ENCODE data around the gene TDO2. TPM values are rescaled to one million over a fixed set of nuclear protein-coding genes. Genes with fewer than 3 reads are reported as not detected.

TDO2 gene
- total RNA-seq, 3 donors from 2014 or later = not detected

- H3K36me3 ChIP-seq = no peaks in the 10 kb centered on the region
- no peaks in the 10 kb centered on the region for H3K27me3 ChIP-seq
- no peaks in the 10 kb centered on the region for H3K4me1 ChIP-seq
- intact Hi-C loops (cut with DNase I; ENCODE audit: low total_unique reads) = loop anchor here (10.0 kb wide), 1 partner anchor 142 kb away; no protein-coding TSS in a partner anchor
- TF ChIP-seq POLR2AphosphoS5 (IDR thresholded peaks at IDR 0.05) (no peak), POLR2A (IDR thresholded peaks at IDR 0.05) (no peak)
- TF ChIP-seq, protein P1, sequence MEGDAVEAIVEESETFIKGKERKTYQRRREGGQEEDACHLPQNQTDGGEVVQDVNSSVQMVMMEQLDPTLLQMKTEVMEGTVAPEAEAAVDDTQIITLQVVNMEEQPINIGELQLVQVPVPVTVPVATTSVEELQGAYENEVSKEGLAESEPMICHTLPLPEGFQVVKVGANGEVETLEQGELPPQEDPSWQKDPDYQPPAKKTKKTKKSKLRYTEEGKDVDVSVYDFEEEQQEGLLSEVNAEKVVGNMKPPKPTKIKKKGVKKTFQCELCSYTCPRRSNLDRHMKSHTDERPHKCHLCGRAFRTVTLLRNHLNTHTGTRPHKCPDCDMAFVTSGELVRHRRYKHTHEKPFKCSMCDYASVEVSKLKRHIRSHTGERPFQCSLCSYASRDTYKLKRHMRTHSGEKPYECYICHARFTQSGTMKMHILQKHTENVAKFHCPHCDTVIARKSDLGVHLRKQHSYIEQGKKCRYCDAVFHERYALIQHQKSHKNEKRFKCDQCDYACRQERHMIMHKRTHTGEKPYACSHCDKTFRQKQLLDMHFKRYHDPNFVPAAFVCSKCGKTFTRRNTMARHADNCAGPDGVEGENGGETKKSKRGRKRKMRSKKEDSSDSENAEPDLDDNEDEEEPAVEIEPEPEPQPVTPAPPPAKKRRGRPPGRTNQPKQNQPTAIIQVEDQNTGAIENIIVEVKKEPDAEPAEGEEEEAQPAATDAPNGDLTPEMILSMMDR (IDR thresholded peaks at IDR 0.05) = no peak
- H3K27ac ChIP-seq = no peak overlapping the region
- H3K9me3 ChIP-seq = no peaks in the 10 kb centered on the region
- no peak overlapping the region for H3K4me3 ChIP-seq
- DNase-seq (ENCODE audit: low spot score in 2 of 2) = no peak
These were observed 53.0 kb downstream of the TDO2 start for GRCh38 chr4:155956461-155956860.

GRCh38 chr4:155959417-155959816, 55.9 kb downstream of the TDO2 start:
- intact Hi-C loops (cut with DNase I; ENCODE audit: low total_unique reads) = loop anchor here (10.0 kb wide), 1 partner anchor 145 kb away; no protein-coding TSS in a partner anchor
- DNase-seq (ENCODE audit: low spot score in 2 of 2) = no peak
- no peaks in the 10 kb centered on the region for H3K9me3 ChIP-seq
- no peaks in the 10 kb centered on the region for H3K36me3 ChIP-seq
- H3K27me3 ChIP-seq = no peaks in the 10 kb centered on the region
- TF ChIP-seq POLR2AphosphoS5 (IDR thresholded peaks at IDR 0.05) = no peak
- no peak for TF ChIP-seq POLR2A (IDR thresholded peaks at IDR 0.05)
- TF ChIP-seq, protein P1 (IDR thresholded peaks at IDR 0.05) = no peak
- no peaks in the 10 kb centered on the region for H3K4me1 ChIP-seq
- H3K4me3 ChIP-seq = no peak overlapping the region
- no peak overlapping the region for H3K27ac ChIP-seq

DNA sequence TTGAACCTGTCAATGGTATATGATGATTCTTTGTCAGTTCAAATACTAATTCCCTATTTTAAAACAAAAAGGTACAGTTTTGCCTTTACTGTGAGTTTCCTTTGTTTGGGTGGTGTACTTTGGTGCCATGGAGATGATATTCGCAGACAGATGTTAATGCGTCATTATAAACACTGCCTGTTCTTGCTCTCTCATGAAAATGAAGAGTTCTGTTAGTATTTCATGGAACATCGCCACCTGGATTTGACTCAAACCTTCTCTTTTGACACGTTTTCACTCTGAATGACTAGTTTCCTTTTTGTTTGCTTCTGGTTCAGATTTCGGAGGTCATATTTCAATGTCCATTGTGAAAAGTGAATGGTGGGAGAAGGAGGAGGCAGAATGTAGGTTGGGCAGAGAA, 57.0 kb downstream of the TDO2 start:
- TF ChIP-seq POLR2AphosphoS5 (IDR thresholded peaks at IDR 0.05) = no peak
- no peak for TF ChIP-seq POLR2A (IDR thresholded peaks at IDR 0.05)
- TF ChIP-seq, protein P1 (IDR thresholded peaks at IDR 0.05) = no peak
- Histone ChIP-seq H3K27ac (no peak overlapping the region), H3K4me1 (no peaks in the 10 kb centered on the region), H3K9me3 (no peaks in the 10 kb centered on the region), H3K27me3 (no peaks in the 10 kb centered on the region), H3K36me3 (no peaks in the 10 kb centered on the region), H3K4me3 (no peak overlapping the region)
- intact Hi-C loops (cut with DNase I; ENCODE audit: low total_unique reads) = no loop called here
- no peak for DNase-seq (ENCODE audit: low spot score in 2 of 2)

- intact Hi-C loops (cut with DNase I; ENCODE audit: low total_unique reads) = no loop called here
- Histone ChIP-seq H3K9me3 (no peaks in the 10 kb centered on the region), H3K4me3 (no peak overlapping the region), H3K4me1 (no peaks in the 10 kb centered on the region), H3K36me3 (no peaks in the 10 kb centered on the region), H3K27me3 (no peaks in the 10 kb centered on the region), H3K27ac (no peak overlapping the region)
- TF ChIP-seq POLR2AphosphoS5 (IDR thresholded peaks at IDR 0.05) = no peak
- TF ChIP-seq, protein P1 (IDR thresholded peaks at IDR 0.05) = no peak
- no peak for TF ChIP-seq POLR2A (IDR thresholded peaks at IDR 0.05)
- DNase-seq (ENCODE audit: low spot score in 2 of 2) = no peak
These were observed 58.1 kb downstream of the TDO2 start for GRCh38 chr4:155961575-155961974.

DNA sequence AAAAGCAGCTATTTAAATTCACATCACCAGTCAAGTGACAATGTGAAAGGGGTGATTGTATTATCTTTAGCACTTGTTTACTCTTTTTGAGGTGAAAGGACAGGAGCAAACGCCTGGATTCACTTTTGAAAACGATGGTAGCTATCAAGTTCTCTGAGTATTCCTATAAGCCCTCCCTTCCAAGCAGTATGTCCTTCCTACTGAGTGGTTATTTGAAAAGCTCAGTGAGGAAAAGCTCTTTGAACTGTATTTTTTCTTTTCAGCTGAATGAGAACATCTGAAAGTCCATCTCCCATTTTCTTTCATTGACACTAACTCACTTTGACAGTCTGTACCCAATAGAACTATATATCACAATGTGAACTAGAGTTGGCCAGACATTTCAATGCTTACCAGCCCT, 59.3 kb downstream of the TDO2 start:
- intact Hi-C loops (cut with DNase I; ENCODE audit: low total_unique reads) = no loop called here
- DNase-seq (ENCODE audit: low spot score in 2 of 2) = no peak

More for the DNA sequence above, 59.3 kb downstream of the TDO2 start:
- Histone ChIP-seq H3K27me3 (no peaks in the 10 kb centered on the region), H3K4me3 (no peak overlapping the region), H3K9me3 (no peaks in the 10 kb centered on the region), H3K36me3 (no peaks in the 10 kb centered on the region), H3K4me1 (no peaks in the 10 kb centered on the region), H3K27ac (no peak overlapping the region)
- no peak for TF ChIP-seq POLR2AphosphoS5 (IDR thresholded peaks at IDR 0.05)
- no peak for TF ChIP-seq POLR2A (IDR thresholded peaks at IDR 0.05)
- TF ChIP-seq, protein P1 (IDR thresholded peaks at IDR 0.05) = no peak

All from breast epithelium (tissue), 4 donors.